ENCODE results near the gene NEXN.

The NEXN gene

GRCh38 chr1:77986810-77987209 is 98.4 kb downstream of the NEXN start:
- TF ChIP-seq, protein P1, sequence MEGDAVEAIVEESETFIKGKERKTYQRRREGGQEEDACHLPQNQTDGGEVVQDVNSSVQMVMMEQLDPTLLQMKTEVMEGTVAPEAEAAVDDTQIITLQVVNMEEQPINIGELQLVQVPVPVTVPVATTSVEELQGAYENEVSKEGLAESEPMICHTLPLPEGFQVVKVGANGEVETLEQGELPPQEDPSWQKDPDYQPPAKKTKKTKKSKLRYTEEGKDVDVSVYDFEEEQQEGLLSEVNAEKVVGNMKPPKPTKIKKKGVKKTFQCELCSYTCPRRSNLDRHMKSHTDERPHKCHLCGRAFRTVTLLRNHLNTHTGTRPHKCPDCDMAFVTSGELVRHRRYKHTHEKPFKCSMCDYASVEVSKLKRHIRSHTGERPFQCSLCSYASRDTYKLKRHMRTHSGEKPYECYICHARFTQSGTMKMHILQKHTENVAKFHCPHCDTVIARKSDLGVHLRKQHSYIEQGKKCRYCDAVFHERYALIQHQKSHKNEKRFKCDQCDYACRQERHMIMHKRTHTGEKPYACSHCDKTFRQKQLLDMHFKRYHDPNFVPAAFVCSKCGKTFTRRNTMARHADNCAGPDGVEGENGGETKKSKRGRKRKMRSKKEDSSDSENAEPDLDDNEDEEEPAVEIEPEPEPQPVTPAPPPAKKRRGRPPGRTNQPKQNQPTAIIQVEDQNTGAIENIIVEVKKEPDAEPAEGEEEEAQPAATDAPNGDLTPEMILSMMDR (IDR thresholded peaks at IDR 0.05; ENCODE audit: unreplicated experiment in 3 of 3) = no peak
- H3K4me3 Mint-ChIP-seq = no peak overlapping the region
- peaks cover 14% of the 10 kb centered on the region for H3K4me1 Mint-ChIP-seq
- H3K9me3 Mint-ChIP-seq = no peaks in the 10 kb centered on the region
- H3K36me3 Mint-ChIP-seq (ENCODE audit: low read depth) = peaks cover 30% of the 10 kb centered on the region
- no peak overlapping the region for H3K27ac Mint-ChIP-seq
- no peaks in the 10 kb centered on the region for H3K27me3 Mint-ChIP-seq (ENCODE audit: low read depth)

DNA sequence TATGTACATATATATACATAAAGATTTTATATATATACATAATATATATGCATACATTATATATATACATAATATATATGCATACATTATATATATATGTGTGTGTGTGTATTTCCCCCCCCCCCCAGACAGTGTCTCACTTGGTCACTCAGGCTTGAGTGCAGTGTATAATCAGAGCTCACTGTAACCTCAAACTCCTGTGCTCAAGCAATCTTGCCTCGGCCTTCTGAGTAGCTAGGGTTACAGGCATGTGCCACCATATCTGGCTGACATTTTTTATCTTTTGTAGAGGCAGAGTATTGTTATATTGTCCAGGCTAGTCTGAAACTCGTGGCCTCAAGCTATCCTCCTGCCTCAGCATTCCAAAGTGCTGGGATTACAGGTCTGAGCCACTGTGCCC is 99.5 kb downstream of the NEXN start:
- H3K9me3 Mint-ChIP-seq = no peaks in the 10 kb centered on the region
- peaks cover 13% of the 10 kb centered on the region for H3K4me1 Mint-ChIP-seq
- TF ChIP-seq, protein P1 (IDR thresholded peaks at IDR 0.05; ENCODE audit: unreplicated experiment in 3 of 3) = no peak

DNA sequence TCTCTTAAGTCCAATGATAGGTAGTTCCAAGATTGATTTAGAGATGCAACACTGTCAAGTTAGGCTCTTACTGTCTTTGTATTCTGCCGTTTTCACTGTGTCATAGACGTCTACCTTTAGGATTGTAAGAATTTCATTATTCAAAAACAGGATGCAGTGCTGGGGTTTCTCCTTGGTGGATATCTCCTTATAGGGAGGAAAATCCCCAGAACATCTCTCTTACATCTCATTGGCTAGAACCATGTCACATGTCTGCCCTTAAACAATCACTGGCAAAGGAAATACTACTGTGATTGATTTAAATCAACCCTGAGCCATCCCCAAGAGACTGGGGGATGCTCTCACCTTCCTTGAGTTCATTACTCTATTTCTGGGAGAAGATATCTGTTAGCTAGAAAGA is 101.3 kb downstream of the NEXN start:
- Mint-ChIP-seq H3K9me3 (no peaks in the 10 kb centered on the region), H3K36me3 (ENCODE audit: low read depth) (peaks cover 33% of the 10 kb centered on the region), H3K4me3 (no peak overlapping the region), H3K27ac (no peak overlapping the region), H3K4me1 (peaks cover 7% of the 10 kb centered on the region), H3K27me3 (ENCODE audit: low read depth) (no peaks in the 10 kb centered on the region)
- TF ChIP-seq, protein P1 (IDR thresholded peaks at IDR 0.05; ENCODE audit: unreplicated experiment in 3 of 3) = no peak

More for the DNA sequence above, 99.5 kb downstream of the NEXN start:
- Mint-ChIP-seq H3K27ac (no peak overlapping the region), H3K27me3 (ENCODE audit: low read depth) (no peaks in the 10 kb centered on the region), H3K36me3 (ENCODE audit: low read depth) (peaks cover 32% of the 10 kb centered on the region), H3K4me3 (no peak overlapping the region)

GRCh38 chr1:77990629-77991204 is 102.3 kb downstream of the NEXN start:
- H3K9me3 Mint-ChIP-seq = no peaks in the 10 kb centered on the region
- peaks cover 36% of the 10 kb centered on the region for H3K36me3 Mint-ChIP-seq (ENCODE audit: low read depth)
- TF ChIP-seq, protein P1 (IDR thresholded peaks at IDR 0.05; ENCODE audit: unreplicated experiment in 3 of 3) = no peak
- no peaks in the 10 kb centered on the region for H3K27me3 Mint-ChIP-seq (ENCODE audit: low read depth)
- H3K27ac Mint-ChIP-seq = no peak overlapping the region
- peaks cover 5% of the 10 kb centered on the region for H3K4me1 Mint-ChIP-seq
- H3K4me3 Mint-ChIP-seq = no peak overlapping the region

GRCh38 chr1:77991638-77992037 is 103.2 kb downstream of the NEXN start:
- Mint-ChIP-seq H3K36me3 (ENCODE audit: low read depth) (peaks cover 37% of the 10 kb centered on the region), H3K27ac (no peak overlapping the region), H3K9me3 (no peaks in the 10 kb centered on the region), H3K27me3 (ENCODE audit: low read depth) (no peaks in the 10 kb centered on the region), H3K4me3 (no peak overlapping the region), H3K4me1 (peaks cover 5% of the 10 kb centered on the region)
- TF ChIP-seq, protein P1 (IDR thresholded peaks at IDR 0.05; ENCODE audit: unreplicated experiment in 3 of 3) = no peak

Data from nephron (organoid).